Naive thymus-derived CD4-positive, alpha-beta T cell (primary cell): Measurements from ENCODE around the gene TRIP12. TPM values are rescaled to one million over a fixed set of nuclear protein-coding genes. Genes with fewer than 3 reads are reported as not detected.
A peak's percentile ranks its signal among the peaks of the same experiment; 100 is the strongest.
"Not testable (repeated sequence)": the region's sequence is repeated elsewhere in the genome, so short reads cannot be mapped to it uniquely, and the experiment has no call there.

Experiments used
- ATAC-seq: fragments of 150-1000 bp; cut with Tn5 transposase; 2 replicates; pipeline ENCODE4 v1.10.0; 2021; ENCODE audit warnings: mild to moderate bottlenecking, moderate library complexity
- CTCF ChIA-PET: fragments of 350-600 bp; sonication (Branson Sonifier 250); formaldehyde crosslinking; loops from one replicate; lab custom pipeline; 2021; ENCODE audit warnings: antibody characterized with exemption; lab: Charles Lee
- POLR2A ChIA-PET: fragments of 350-600 bp; sonication (Branson Sonifier 250); formaldehyde crosslinking; loops from one replicate; lab custom pipeline; 2021; ENCODE audit warnings: antibody characterized with exemption, inconsistent platforms; lab: Charles Lee
- DNase-seq, 9 donors: peaks; one replicate each; pipeline versions ENCODE4 v3.0.0 to v3.0.0-alpha.2; 2020 to 2022; ENCODE audit warnings: mixed read lengths in 1 of 9
- H3K27ac ChIP-seq: one replicate; pipeline ENCODE4 v1.7.0; 2013; ENCODE audit warnings: mild to moderate bottlenecking, low read depth, low read length, moderate library complexity
- H3K27me3 ChIP-seq, 2 donors: one replicate each; pipeline ENCODE4 v1.7.0; 2013; ENCODE audit warnings: low read length in 2 of 2, mild to moderate bottlenecking in 2 of 2, moderate library complexity in 2 of 2; ENCODE audit not compliant: control insufficient read depth in 2 of 2, insufficient read depth in 2 of 2
- H3K36me3 ChIP-seq, 3 experiments: 1 replicate in 2 of 3; 2 replicates in 1 of 3; pipeline ENCODE4 v1.7.0; 2013; ENCODE audit warnings: low read length in 3 of 3, mild to moderate bottlenecking in 3 of 3, moderate library complexity in 1 of 3; ENCODE audit not compliant: insufficient read depth in 3 of 3, control insufficient read depth in 2 of 3
- H3K4me1 ChIP-seq, 2 donors: one replicate each; pipeline ENCODE4 v1.7.0; 2013; ENCODE audit warnings: low read length in 2 of 2, mild to moderate bottlenecking in 2 of 2, moderate library complexity in 1 of 2; ENCODE audit not compliant: control insufficient read depth in 2 of 2, insufficient read depth in 2 of 2
- H3K4me3 ChIP-seq: 2 replicates; pipeline ENCODE4 v1.7.0; 2013; ENCODE audit warnings: mild to moderate bottlenecking, low read length
- H3K9me3 ChIP-seq, 3 experiments: 1 replicate in 2 of 3; 2 replicates in 1 of 3; pipeline ENCODE4 v1.7.0; 2013; ENCODE audit warnings: low read length in 3 of 3; ENCODE audit not compliant: control insufficient read depth in 2 of 3
- H3K27ac Mint-ChIP-seq, 9 donors: one replicate each; pipeline ENCODE4 v1.8.0; 2020 to 2022; ENCODE audit warnings: mixed read lengths in 9 of 9, mild to moderate bottlenecking in 8 of 9, moderate library complexity in 5 of 9, inconsistent platforms in 2 of 9
- H3K27me3 Mint-ChIP-seq, 5 donors: one replicate each; pipeline ENCODE4 v1.8.0; 2021 to 2022; ENCODE audit warnings: mixed read lengths in 5 of 5, mild to moderate bottlenecking in 1 of 5
- H3K36me3 Mint-ChIP-seq, 5 donors: one replicate each; pipeline ENCODE4 v1.8.0; 2020 to 2022; ENCODE audit warnings: mixed read lengths in 5 of 5, mild to moderate bottlenecking in 3 of 5, inconsistent platforms in 1 of 5
- H3K4me1 Mint-ChIP-seq, 7 donors: one replicate each; pipeline ENCODE4 v1.8.0; 2020 to 2022; ENCODE audit warnings: mixed read lengths in 7 of 7, mild to moderate bottlenecking in 3 of 7, inconsistent platforms in 1 of 7
- H3K4me3 Mint-ChIP-seq, 10 donors: one replicate each; pipeline ENCODE4 v1.8.0; 2020 to 2022; ENCODE audit warnings: mild to moderate bottlenecking in 10 of 10, mixed read lengths in 10 of 10, moderate library complexity in 6 of 10, inconsistent platforms in 2 of 10
- H3K9me3 Mint-ChIP-seq, 11 donors: one replicate each; pipeline ENCODE4 v1.8.0; 2020 to 2022; ENCODE audit warnings: mixed read lengths in 11 of 11, mild to moderate bottlenecking in 4 of 11, inconsistent platforms in 1 of 11, moderate library complexity in 1 of 11
- intact Hi-C, 2 donors: fragments of 100-400 bp; cut with micrococcal nuclease; formaldehyde crosslinking; loops; one replicate each; pipeline ENCODE4 v1.15.1; 2023
- polyA plus RNA-seq, 2 donors: library from polyadenylated mRNA; unstranded; fragments of 300-500 nt; fragmentation: Illumina TruSeq; gene quantifications; one replicate each; pipeline ENCODE4 v1.2.3, GENCODE V29; 2021
- total RNA-seq, 6 experiments: library from RNA in 5 of 6; stranded (reverse) in 5 of 6; gene quantifications; 1 replicate in 5 of 6; 2 replicates in 1 of 6; pipeline ENCODE4 v1.2.3 and lab custom pipeline; 2021 to 2026

TRIP12 gene
- total and polyA plus RNA-seq, 7 experiments from 2014 or later: 34.8 to 247 (median 224) TPM

- H3K4me1 Mint-ChIP-seq: peaks cover 17 to 87% (median 69%) of the 10 kb centered on the region in 7 donors
- intact Hi-C loops: no loop called here
- peak overlapping the region; percentile 37 for H3K27ac ChIP-seq
- peaks cover 0 to 3% (median 0%) of the 10 kb centered on the region in 11 donors for H3K9me3 Mint-ChIP-seq
- no peaks in the 10 kb centered on the region for H3K27me3 Mint-ChIP-seq
- H3K9me3 ChIP-seq: no peaks in the 10 kb centered on the region
- H3K27ac Mint-ChIP-seq: peak overlapping the region in 8 of 9 donors; percentile 20 to 96 (median 85)
- POLR2A ChIA-PET: interaction anchor here (1.3 kb wide), 1 partner anchor 21 kb away, joined by 3 read pairs; no protein-coding TSS in a partner anchor
- H3K36me3 ChIP-seq: peaks cover 0 to 19% (median 11%) of the 10 kb centered on the region in 3 experiments
- ATAC-seq: no peak
- DNase-seq: no peak
- H3K4me3 Mint-ChIP-seq: no peak overlapping the region
- H3K27me3 ChIP-seq: no peaks in the 10 kb centered on the region
- H3K36me3 Mint-ChIP-seq: peaks cover 16 to 47% (median 41%) of the 10 kb centered on the region in 5 donors
- peaks cover 14 to 19% of the 10 kb centered on the region in 2 donors for H3K4me1 ChIP-seq
- CTCF ChIA-PET: no interaction called here
- no peak overlapping the region for H3K4me3 ChIP-seq
These were observed 65.4 kb downstream of the TRIP12 start for GRCh38 chr2:229856413-229856812.

- Histone ChIP-seq H3K27me3 (no peaks in the 10 kb centered on the region), H3K4me3 (no peak overlapping the region), H3K4me1 (peaks cover 17 to 19% of the 10 kb centered on the region in 2 donors), H3K9me3 (no peaks in the 10 kb centered on the region), H3K36me3 (peaks cover 0 to 19% (median 11%) of the 10 kb centered on the region in 3 experiments), H3K27ac (no peak overlapping the region)
- Mint-ChIP-seq H3K4me3 (no peak overlapping the region), H3K27me3 (no peaks in the 10 kb centered on the region), H3K4me1 (peaks cover 17 to 87% (median 69%) of the 10 kb centered on the region in 7 donors), H3K27ac (peak overlapping the region in 6 of 9 donors; percentile 78 to 96 (median 88)), H3K9me3 (peaks cover 0 to 3% (median 0%) of the 10 kb centered on the region in 11 donors), H3K36me3 (peaks cover 16 to 50% (median 41%) of the 10 kb centered on the region in 5 donors)
- ChIA-PET POLR2A (interaction anchor here (1.2 to 1.9 kb wide), 2 partner anchors 10 to 20 kb away, joined by 5 to 6 read pairs; no protein-coding TSS in a partner anchor), CTCF (no interaction called here)
- intact Hi-C loops: no loop called here
- DNase-seq: no peak
- ATAC-seq: no peak
These were observed 66.7 kb downstream of the TRIP12 start for GRCh38 chr2:229855116-229855515.

DNA sequence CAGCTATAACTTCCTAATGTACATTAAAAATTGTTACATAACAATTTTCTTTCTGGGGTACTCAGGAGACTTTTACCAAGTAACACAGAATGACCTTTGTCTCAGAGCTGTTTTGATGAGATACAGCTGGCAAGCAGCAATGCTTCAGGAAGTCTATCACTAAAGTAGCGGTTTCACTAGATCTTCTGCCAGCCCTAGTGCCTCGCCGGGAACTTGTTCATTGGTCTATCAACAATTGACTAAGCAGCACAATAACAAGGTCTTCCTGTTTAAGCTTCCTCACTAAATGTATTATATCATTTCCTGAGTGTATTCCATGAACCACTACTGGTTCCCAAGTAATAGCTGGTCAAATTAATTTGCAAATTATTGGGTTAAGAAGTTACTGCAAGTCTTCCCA is 69.2 kb downstream of the TRIP12 start:
- intact Hi-C loops: loop anchor here (1.0 to 2.0 kb wide), 6 partner anchors 8 to 68 kb away; no protein-coding TSS in a partner anchor
- no peaks in the 10 kb centered on the region for H3K27me3 Mint-ChIP-seq
- H3K4me3 ChIP-seq: no peak overlapping the region
- CTCF ChIA-PET: interaction anchor here (0.6 to 2.7 kb wide), 2 partner anchors 13 to 16 kb away, joined by 3 to 10 read pairs; no protein-coding TSS in a partner anchor
- peaks cover 30 to 92% (median 73%) of the 10 kb centered on the region in 7 donors for H3K4me1 Mint-ChIP-seq
- H3K9me3 Mint-ChIP-seq: no peaks in the 10 kb centered on the region
- peak overlapping the region; percentile 51 to 96 (median 86) for H3K27ac Mint-ChIP-seq
- no peaks in the 10 kb centered on the region for H3K9me3 ChIP-seq
- DNase-seq (peak in 7 of 9 donors; percentile 45 to 70 (median 58)), ATAC-seq (peak; percentile 91)
- H3K36me3 ChIP-seq: peaks cover 0 to 7% (median 0%) of the 10 kb centered on the region in 3 experiments
- peaks cover 6 to 38% (median 25%) of the 10 kb centered on the region in 5 donors for H3K36me3 Mint-ChIP-seq
- H3K27ac ChIP-seq: peak overlapping the region; percentile 53
- POLR2A ChIA-PET: interaction anchor here (0.6 to 2.0 kb wide), 9 partner anchors 11 to 373 kb away, joined by 3 to 13 read pairs (median 4); partner anchors contain the start of gene SP140
- no peaks in the 10 kb centered on the region for H3K27me3 ChIP-seq
- H3K4me3 Mint-ChIP-seq: peak overlapping the region in 9 of 10 donors; percentile 14 to 64 (median 27)
- peaks cover 25 to 37% of the 10 kb centered on the region in 2 donors for H3K4me1 ChIP-seq

- H3K27me3 ChIP-seq: no peaks in the 10 kb centered on the region
- peak overlapping the region; percentile 49 for H3K27ac ChIP-seq
- no peaks in the 10 kb centered on the region for H3K9me3 Mint-ChIP-seq
- no peaks in the 10 kb centered on the region for H3K9me3 ChIP-seq
- peaks cover 24 to 41% of the 10 kb centered on the region in 2 donors for H3K4me1 ChIP-seq
- intact Hi-C loops: loop anchor here (1.0 to 2.0 kb wide), 6 partner anchors 8 to 69 kb away; no protein-coding TSS in a partner anchor
- DNase-seq: no peak
- peaks cover 34 to 93% (median 75%) of the 10 kb centered on the region in 7 donors for H3K4me1 Mint-ChIP-seq
- ChIA-PET POLR2A (interaction anchor here (0.6 to 2.0 kb wide), 9 partner anchors 10 to 374 kb away, joined by 3 to 13 read pairs (median 4); partner anchors contain the start of gene SP140), CTCF (interaction anchor here (0.6 to 2.7 kb wide), 2 partner anchors 12 to 15 kb away, joined by 3 to 10 read pairs; no protein-coding TSS in a partner anchor)
- peak overlapping the region; percentile 6 to 96 (median 93) for H3K27ac Mint-ChIP-seq
- ATAC-seq: no peak
- peaks cover 0 to 7% (median 0%) of the 10 kb centered on the region in 3 experiments for H3K36me3 ChIP-seq
- H3K4me3 ChIP-seq: no peak overlapping the region
- H3K36me3 Mint-ChIP-seq: peaks cover 4 to 38% (median 28%) of the 10 kb centered on the region in 5 donors
- H3K27me3 Mint-ChIP-seq: no peaks in the 10 kb centered on the region
- H3K4me3 Mint-ChIP-seq: peak overlapping the region; percentile 25 to 75 (median 58)
These were observed 69.9 kb downstream of the TRIP12 start for GRCh38 chr2:229851870-229852269.

GRCh38 chr2:229850355-229851275 is 71.2 kb downstream of the TRIP12 start:
- Mint-ChIP-seq H3K36me3 (peaks cover 4 to 37% (median 21%) of the 10 kb centered on the region in 5 donors), H3K27ac (peak overlapping the region in 8 of 9 donors; percentile 84 to 99 (median 94)), H3K4me3 (peak overlapping the region in 9 of 10 donors; percentile 17 to 72 (median 38)), H3K4me1 (peaks cover 35 to 91% (median 74%) of the 10 kb centered on the region in 7 donors)
- H3K27me3 Mint-ChIP-seq, H3K36me3 ChIP-seq, H3K9me3 ChIP-seq, H3K27me3 ChIP-seq, H3K9me3 Mint-ChIP-seq, H3K4me3 ChIP-seq, intact Hi-C loops, H3K27ac ChIP-seq, DNase-seq, ATAC-seq: not testable (repeated sequence)
- POLR2A ChIA-PET: interaction anchor here (0.8 to 2.1 kb wide), 5 partner anchors 9 to 72 kb away, joined by 4 to 13 read pairs (median 4); partner anchors contain the start of gene FBXO36
- H3K4me1 ChIP-seq: peaks cover 21 to 41% of the 10 kb centered on the region in 2 donors
- CTCF ChIA-PET: interaction anchor here (2.7 kb wide), 1 partner anchor 14 kb away, joined by 10 read pairs; no protein-coding TSS in a partner anchor

DNA sequence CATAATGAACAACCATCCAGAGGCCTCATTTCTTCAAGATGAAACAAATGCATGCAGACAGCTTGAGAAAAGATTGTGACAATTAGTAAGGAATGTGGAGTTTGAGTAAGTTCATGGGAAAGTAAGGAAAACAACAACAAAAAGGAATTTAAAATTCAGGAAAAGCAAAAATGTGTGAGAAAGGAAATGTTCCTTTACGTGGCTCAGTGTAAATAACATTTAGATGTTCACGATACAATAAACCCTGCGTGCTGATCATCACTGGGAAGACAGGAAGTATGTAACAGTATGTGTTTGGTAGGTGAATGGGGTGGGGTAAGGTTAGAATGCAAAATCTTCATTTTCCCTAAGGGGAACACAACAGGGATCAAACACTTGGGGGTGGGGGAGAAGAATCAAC is 72.7 kb downstream of the TRIP12 start:
- H3K4me1 Mint-ChIP-seq: peaks cover 40 to 96% (median 81%) of the 10 kb centered on the region in 7 donors
- intact Hi-C loops: loop anchor here in 1 of 2 donors (5.0 kb wide), 1 partner anchor 47 kb away; no protein-coding TSS in a partner anchor
- no peaks in the 10 kb centered on the region for H3K27me3 Mint-ChIP-seq
- ATAC-seq: peak; percentile 58
- peak overlapping the region; percentile 19 for H3K27ac ChIP-seq
- H3K27me3 ChIP-seq: no peaks in the 10 kb centered on the region
- no peaks in the 10 kb centered on the region for H3K36me3 ChIP-seq
- peak in 6 of 9 donors; percentile 14 to 38 (median 26) for DNase-seq
- H3K4me1 ChIP-seq: peaks cover 21 to 36% of the 10 kb centered on the region in 2 donors
- H3K36me3 Mint-ChIP-seq: peaks cover 6 to 41% (median 21%) of the 10 kb centered on the region in 5 donors
- peak overlapping the region; percentile 4 to 82 (median 68) for H3K4me3 Mint-ChIP-seq
- POLR2A ChIA-PET: interaction anchor here (0.7 kb wide), 1 partner anchor 11 kb away, joined by 3 read pairs; no protein-coding TSS in a partner anchor
- H3K27ac Mint-ChIP-seq: peak overlapping the region; percentile 2 to 99 (median 86)
- H3K9me3 Mint-ChIP-seq: no peaks in the 10 kb centered on the region
- CTCF ChIA-PET: interaction anchor here (0.6 kb wide), 1 partner anchor 481 kb away, joined by 4 read pairs; no protein-coding TSS in a partner anchor
- no peak overlapping the region for H3K4me3 ChIP-seq
- no peaks in the 10 kb centered on the region for H3K9me3 ChIP-seq
